Neural cell (in vitro differentiated cells): ENCODE results near the gene RBBP8NL. TPM values are rescaled to one million over a fixed set of nuclear protein-coding genes. Genes with fewer than 3 reads are reported as not detected.

Experiments
- H2AFZ ChIP-seq: fragments of 200-600, 300-800 bp; sonication (generic), shearing (Covaris generic); 2 replicates; pipeline ENCODE4 v1.6.0; 2014; ENCODE audit warnings: low read depth, mild to moderate bottlenecking, antibody characterized with exemption, low read length, moderate library complexity
- H3F3A ChIP-seq: fragments of 200-600 bp; shearing (Covaris generic); 2 replicates; pipeline ENCODE4 v1.6.1; 2016; ENCODE audit warnings: mild to moderate bottlenecking, moderate library complexity, mixed read lengths, antibody characterized with exemption, low read length; ENCODE audit not compliant: insufficient read depth, poor library complexity, severe bottlenecking
- H3K27ac ChIP-seq: fragments of 200-600, 300-800 bp; sonication (generic), shearing (Covaris generic); 2 replicates; pipeline ENCODE4 v1.5.1; 2014; ENCODE audit warnings: mild to moderate bottlenecking, low read length, moderate library complexity
- H3K27me3 ChIP-seq: fragments of 300-800, 200-600 bp; sonication (generic), shearing (Covaris generic); 2 replicates; pipeline ENCODE4 v1.6.0; 2014; ENCODE audit warnings: mild to moderate bottlenecking, low read depth, low read length, moderate library complexity; ENCODE audit not compliant: insufficient read depth
- H3K36me3 ChIP-seq: fragments of 300-800, 200-600 bp; sonication (generic), shearing (Covaris generic); 2 replicates; pipeline ENCODE4 v1.5.1; 2014; ENCODE audit warnings: mild to moderate bottlenecking, antibody characterized with exemption, low read length, moderate library complexity; ENCODE audit not compliant: insufficient read depth
- H3K4me2 ChIP-seq: fragments of 300-800, 200-600 bp; sonication (generic), shearing (Covaris generic); 2 replicates; pipeline ENCODE4 v1.6.0; 2014; ENCODE audit warnings: mild to moderate bottlenecking, low read length
- H3K4me3 ChIP-seq: fragments of 300-800, 200-600 bp; sonication (generic), shearing (Covaris generic); 2 replicates; pipeline ENCODE4 v1.5.1; 2014; ENCODE audit warnings: mild to moderate bottlenecking, low read length, moderate library complexity
- H3K79me2 ChIP-seq: fragments of 200-600 bp; shearing (Covaris generic); replicated peaks from 2 replicates; pipeline ENCODE4 v1.6.0; 2014; ENCODE audit warnings: mild to moderate bottlenecking, low read length, moderate library complexity; ENCODE audit not compliant: insufficient read depth
- H3K9ac ChIP-seq: fragments of 300-800, 200-600 bp; sonication (generic), shearing (Covaris generic); 2 replicates; pipeline ENCODE4 v1.6.1; 2016; ENCODE audit warnings: mild to moderate bottlenecking, low read length, mixed read lengths
- H3K9me2 ChIP-seq: fragments of 200-600 bp; shearing (Covaris generic); 2 replicates; pipeline ENCODE4 v1.6.1; 2016; ENCODE audit warnings: mild to moderate bottlenecking, low read length, mixed read lengths; ENCODE audit not compliant: insufficient read depth
- H3K9me3 ChIP-seq: fragments of 200-600, 300-800 bp; sonication (generic), shearing (Covaris generic); 2 replicates; pipeline ENCODE4 v1.6.1; 2016; ENCODE audit warnings: mild to moderate bottlenecking, mixed run types, low read length, moderate library complexity, mixed read lengths
- H4K20me1 ChIP-seq: fragments of 200-600 bp; shearing (Covaris generic); 2 replicates; pipeline ENCODE4 v1.6.1; 2016; ENCODE audit warnings: mild to moderate bottlenecking, mixed run types; ENCODE audit not compliant: insufficient read depth
- CTCF ChIP-seq: fragments of 450-650 bp; IDR thresholded peaks from 2 replicates; pipeline ENCODE4 v1.5.1; 2014; ENCODE audit warnings: antibody characterized with exemption, mild to moderate bottlenecking, moderate library complexity; ENCODE audit not compliant: poor library complexity, severe bottlenecking
- EP300 ChIP-seq: fragments of 450-650 bp; conservative IDR thresholded peaks from 2 replicates; pipeline ENCODE4 v1.6.1; 2014; ENCODE audit warnings: antibody characterized with exemption, mild to moderate bottlenecking, moderate library complexity; ENCODE audit not compliant: poor library complexity, severe bottlenecking
- EZH2 ChIP-seq: fragments of 200-600, 300-800 bp; shearing (Covaris generic), sonication (generic); IDR thresholded peaks from 2 replicates; pipeline ENCODE4 v1.6.1; 2014; ENCODE audit warnings: antibody characterized with exemption, low read length, borderline replicate concordance, mild to moderate bottlenecking; ENCODE audit not compliant: insufficient read depth, poor library complexity, severe bottlenecking
- MXI1 ChIP-seq: fragments of 450-650 bp; conservative IDR thresholded peaks from 2 replicates; pipeline ENCODE4 v1.6.1; 2014; ENCODE audit warnings: antibody characterized with exemption, mild to moderate bottlenecking; ENCODE audit not compliant: poor library complexity, severe bottlenecking
- POLR2AphosphoS5 ChIP-seq: IDR thresholded peaks from 2 replicates; pipeline ENCODE4 v1.6.1; 2012
- RAD21 ChIP-seq: fragments of 450-650 bp; conservative IDR thresholded peaks from 2 replicates; pipeline ENCODE4 v1.6.1; 2014; ENCODE audit warnings: antibody characterized with exemption, mild to moderate bottlenecking, moderate library complexity
- REST ChIP-seq: IDR thresholded peaks from 2 replicates; pipeline ENCODE4 v1.6.1; 2012; ENCODE audit warnings: borderline replicate concordance
- SMC3 ChIP-seq: fragments of 450-650 bp; conservative IDR thresholded peaks from 2 replicates; pipeline ENCODE4 v1.6.1; 2014; ENCODE audit warnings: antibody characterized with exemption, mild to moderate bottlenecking, moderate library complexity; ENCODE audit not compliant: poor library complexity
- TAF1 ChIP-seq: IDR thresholded peaks from 2 replicates; pipeline ENCODE4 v1.6.1; 2012; ENCODE audit warnings: low read depth
- polyA plus RNA-seq: library from polyadenylated mRNA; depleted of rRNA; stranded (reverse); fragments of >200 nt; gene quantifications from 2 replicates; pipeline ENCODE4 v1.2.3, GENCODE V29; 2014

Gene RBBP8NL
- polyA plus RNA-seq, 1 donor from 2014 or later: not detected

GRCh38 chr20:62460678-62461077 lies 33.3 kb upstream of the RBBP8NL start:
- Histone ChIP-seq H3K27me3 (no peaks in the 10 kb centered on the region), H3K79me2 (no peaks in the 10 kb centered on the region), H4K20me1 (no peaks in the 10 kb centered on the region), H3K9me3 (no peaks in the 10 kb centered on the region), H3F3A (no peaks in the 10 kb centered on the region), H3K27ac (no peak overlapping the region), H3K4me2 (no peak overlapping the region), H3K9ac (no peak overlapping the region), H3K36me3 (no peaks in the 10 kb centered on the region), H3K4me3 (no peak overlapping the region), H2AFZ (no peak overlapping the region), H3K9me2 (no peaks in the 10 kb centered on the region)
- no peak for TF ChIP-seq MXI1
- no peak for TF ChIP-seq CTCF

GRCh38 chr20:62459488-62459887 lies 32.1 kb upstream of the RBBP8NL start:
- Histone ChIP-seq H2AFZ (no peak overlapping the region), H3K79me2 (no peaks in the 10 kb centered on the region), H3F3A (no peaks in the 10 kb centered on the region), H3K9ac (no peak overlapping the region), H3K27me3 (no peaks in the 10 kb centered on the region), H3K36me3 (no peaks in the 10 kb centered on the region), H3K27ac (no peak overlapping the region), H4K20me1 (no peaks in the 10 kb centered on the region), H3K9me2 (no peaks in the 10 kb centered on the region), H3K9me3 (no peaks in the 10 kb centered on the region), H3K4me3 (no peak overlapping the region), H3K4me2 (no peak overlapping the region)
- TF ChIP-seq TAF1 (no peak), RAD21 (no peak), EZH2 (no peak), REST (no peak), EP300 (no peak), POLR2AphosphoS5 (no peak), SMC3 (no peak), MXI1 (no peak), CTCF (no peak)
